GM12878 (cell line): ENCODE measurements around the gene PCNX4. TPM values are rescaled to one million over a fixed set of nuclear protein-coding genes. Genes with fewer than 3 reads are reported as not detected.

ENCODE experiments used
- ATAC-seq: fragments of 200-7000 bp; cut with Tn5 transposase; 3 replicates; pipeline ENCODE4 v1.9.1; 2020; ENCODE audit warnings: mild to moderate bottlenecking, moderate library complexity
- BruUV-seq: library from RNA; stranded (reverse); fragments of 400-500 nt; replicated peaks from 2 replicates; lab custom pipeline; 2021; lab: Mats Ljungman, UMichigan
- CTCF ChIA-PET: fragments of 300-600 bp; sonication (Branson Sonifier 250); formaldehyde crosslinking; extraction: SDS; loops from one replicate; lab custom pipeline; 2021; ENCODE audit warnings: inconsistent platforms; lab: Yijun Ruan, JAX
- POLR2A ChIA-PET: fragments of 350-600 bp; formaldehyde crosslinking; extraction: SDS; loops from one replicate; lab custom pipeline; 2021; ENCODE audit warnings: inconsistent platforms; lab: Charles Lee
- RAD21 ChIA-PET: fragments of 300-600 bp; sonication (Branson Sonifier 250); formaldehyde crosslinking; loops from one replicate; lab custom pipeline; 2023; ENCODE audit warnings: antibody characterized with exemption; ENCODE audit not compliant: unreplicated experiment; lab: Charles Lee
- SMC1A ChIA-PET: fragments of 300-600 bp; sonication (Branson Sonifier 250); formaldehyde crosslinking; loops from one replicate; lab custom pipeline; 2023; ENCODE audit not compliant: unreplicated experiment, uncharacterized antibody; lab: Charles Lee
- DNase-seq: peaks from one replicate; pipeline ENCODE4 v3.0.0-alpha.2; 2011; ENCODE audit warnings: low read depth, low spot score
- FAIRE-seq: peaks from 3 replicates; lab custom pipeline; 2011; peaks lifted over from hg19 to GRCh38; lab: Jason Lieb, UNC
- H2AFZ ChIP-seq: 2 replicates; pipeline ENCODE4 v1.6.0; 2011; ENCODE audit warnings: low read depth, low read length, control low read depth; ENCODE audit not compliant: control insufficient read depth
- H3K27ac ChIP-seq: 2 replicates; pipeline ENCODE4 v1.5.1; 2011; ENCODE audit warnings: control low read depth; ENCODE audit not compliant: control insufficient read depth, insufficient read depth
- H3K27me3 ChIP-seq, 2 experiments: replicated peaks in 1 of 2; 2 replicates each; pipeline versions ENCODE4 v1.6.0 to v1.6.1; 2011; ENCODE audit warnings: low read length in 1 of 2; ENCODE audit not compliant: control insufficient read depth in 2 of 2, insufficient read depth in 2 of 2
- H3K36me3 ChIP-seq, 2 experiments: 2 replicates each; pipeline ENCODE4 v1.5.1; 2011; ENCODE audit warnings: low read length in 1 of 2; ENCODE audit not compliant: control insufficient read depth in 2 of 2, insufficient read depth in 2 of 2
- H3K4me1 ChIP-seq: 2 replicates; pipeline ENCODE4 v1.6.1; 2011; ENCODE audit warnings: mild to moderate bottlenecking, low read length, moderate library complexity, mixed read lengths; ENCODE audit not compliant: control insufficient read depth, insufficient read depth
- H3K4me2 ChIP-seq: 2 replicates; pipeline ENCODE4 v1.6.0; 2011; ENCODE audit warnings: control low read depth; ENCODE audit not compliant: control insufficient read depth, insufficient read depth
- H3K4me3 ChIP-seq: fragments of 200-600 bp; sonication (generic); 2 replicates; pipeline ENCODE4 v1.5.1; 2016
- H3K79me2 ChIP-seq: 2 replicates; pipeline ENCODE4 v1.6.0; 2011; ENCODE audit warnings: low read length; ENCODE audit not compliant: control insufficient read depth, insufficient read depth
- H3K9ac ChIP-seq: 2 replicates; pipeline ENCODE4 v1.8.0; 2011; ENCODE audit warnings: low read length, control low read depth, mixed read lengths; ENCODE audit not compliant: control insufficient read depth, insufficient read depth
- H3K9me3 ChIP-seq: replicated peaks from 3 replicates; pipeline ENCODE4 v1.5.1; 2011; ENCODE audit warnings: mild to moderate bottlenecking, low read length; ENCODE audit not compliant: control insufficient read depth, insufficient read depth
- H4K20me1 ChIP-seq: 2 replicates; pipeline ENCODE4 v1.6.0; 2011; ENCODE audit not compliant: control insufficient read depth, insufficient read depth
- CBX5 ChIP-seq: sonication (generic); IDR thresholded peaks from 2 replicates; pipeline ENCODE4 v1.6.1; 2016; ENCODE audit warnings: low read depth, moderate library complexity, mild to moderate bottlenecking, inconsistent platforms
- KLF5 ChIP-seq: fragments of 450-650 bp; IDR thresholded peaks from 2 replicates; pipeline ENCODE4 v1.6.1; 2014; ENCODE audit warnings: mild to moderate bottlenecking; ENCODE audit not compliant: partially characterized antibody
- ZNF217 ChIP-seq: fragments of 450-650 bp; IDR thresholded peaks from 2 replicates; pipeline ENCODE4 v1.6.1; 2017; ENCODE audit warnings: antibody characterized with exemption, mild to moderate bottlenecking
- ZNF592 ChIP-seq: fragments of 450-650 bp; IDR thresholded peaks from 2 replicates; pipeline ENCODE4 v1.6.1; 2017; ENCODE audit warnings: mild to moderate bottlenecking, moderate library complexity
- in situ Hi-C: fragments of 300-500 bp; cut with MboI; formaldehyde crosslinking; loops from 9 replicates; pipeline ENCODE4 v1.14.3; 2018; ENCODE audit warnings: mixed read lengths
- intact Hi-C: fragments of 100-400 bp; cut with micrococcal nuclease; formaldehyde crosslinking; loops from one replicate; pipeline ENCODE4 v1.14.2; 2022; ENCODE audit not compliant: unreplicated experiment
- polyA plus RNA-seq, 11 experiments: library from polyadenylated mRNA; depleted of rRNA in 4 of 11; unstranded in 6 of 11; stranded (reverse) in 5 of 11; fragments of >200 nt; fragmentation: Nextera tagmentation in 4 of 11; fragmentation: Illumina TruSeq in 1 of 11; extraction: Ambion mirVana in 4 of 11; extraction: Trizol in 1 of 11; gene quantifications; 1 replicate in 1 of 11; 2 replicates in 10 of 11; pipeline versions ENCODE4 v1.2.1 to v1.2.3, GENCODE V29; 2011 to 2016; ENCODE audit warnings: inconsistent platforms in 2 of 11, missing spikeins in 2 of 11, low read depth in 1 of 11
- total RNA-seq, 4 experiments: library from RNA; depleted of rRNA in 3 of 4; stranded (reverse); fragments of >200 nt in 3 of 4; fragmentation: Illumina TruSeq in 1 of 4; extraction: Trizol in 1 of 4; gene quantifications; 2 replicates each; pipeline versions ENCODE4 v1.2.1 to v1.2.3, GENCODE V29; 2013 to 2021

The PCNX4 gene
- total and polyA plus RNA-seq, 10 of the 15 experiments (the other 5 are each of a cell fraction or from before 2014, with no cell fraction given) = 13.8 to 56.6 (median 39.4) TPM

GRCh38 chr14:60199321-60199720 is 107.6 kb downstream of the PCNX4 start:
- Histone ChIP-seq H3K27ac (no peak overlapping the region), H3K4me2 (no peak overlapping the region), H3K9ac (no peak overlapping the region), H4K20me1 (no peaks in the 10 kb centered on the region), H3K79me2 (no peaks in the 10 kb centered on the region), H3K4me1 (peaks cover 17% of the 10 kb centered on the region), H3K36me3 (no peaks in the 10 kb centered on the region), H2AFZ (no peak overlapping the region), H3K4me3 (no peak overlapping the region), H3K27me3 (no peaks in the 10 kb centered on the region), H3K9me3 (peaks cover 11% of the 10 kb centered on the region; the same call in 2 of the 3 replicates)
- SMC1A ChIA-PET = interaction anchor here (0.7 to 11.2 kb wide), 10 partner anchors 8 to 362 kb away, joined by 3 to 202 read pairs (median 7); partner anchors contain the start of gene PPM1A
- no TSS peak for BruUV-seq
- in situ Hi-C loops = no loop called here
- FAIRE-seq = no peak
- ATAC-seq = no peak
- RAD21 ChIA-PET = interaction anchor here (0.7 to 1.3 kb wide), 3 partner anchors 11 to 56 kb away, joined by 3 to 6 read pairs (median 3); no protein-coding TSS in a partner anchor
- peak; percentile 80 for TF ChIP-seq KLF5
- TF ChIP-seq CBX5 = peak; percentile 88
- no peak for TF ChIP-seq ZNF592
- TF ChIP-seq ZNF217 = 0 out of 2 replicates have a peak, but pooled peaks have one; percentile 57
- POLR2A ChIA-PET = interaction anchor here (0.7 to 19.5 kb wide), 4 partner anchors 18 to 128 kb away, joined by 3 to 241 read pairs (median 5); no protein-coding TSS in a partner anchor
- intact Hi-C loops = no loop called here
- CTCF ChIA-PET = interaction anchor here (0.7 to 6.7 kb wide), 6 partner anchors 13 to 365 kb away, joined by 3 to 61 read pairs (median 6); no protein-coding TSS in a partner anchor
- DNase-seq = no peak
